Glomerular visceral epithelial cell (primary cell): ENCODE results near the gene CCL7.
"Not testable (repeated sequence)": the region's sequence is repeated elsewhere in the genome, so short reads cannot be mapped to it uniquely, and the experiment has no call there.

Source experiments
- DNase-seq: peaks from one replicate; pipeline ENCODE4 v3.0.0-alpha.2; 2016; ENCODE audit errors: extremely low spot score

CCL7 gene

DNA sequence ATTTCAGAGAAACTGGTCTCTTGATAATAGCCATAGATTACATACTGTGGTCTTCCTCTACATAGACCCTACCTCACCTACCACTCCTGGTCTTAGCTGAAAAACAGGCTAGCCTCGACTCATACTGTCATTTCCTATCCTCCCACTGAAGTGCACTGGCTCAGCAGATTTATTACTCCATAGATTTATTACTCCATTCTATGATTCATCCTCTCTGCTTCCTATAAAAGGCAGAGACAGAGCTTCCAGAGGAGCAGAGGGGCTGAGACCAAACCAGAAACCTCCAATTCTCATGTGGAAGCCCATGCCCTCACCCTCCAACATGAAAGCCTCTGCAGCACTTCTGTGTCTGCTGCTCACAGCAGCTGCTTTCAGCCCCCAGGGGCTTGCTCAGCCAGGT, at the start of gene CCL7:
Gene CCL7 (plus strand): TSS at position 253 of the 400 bp plus-strand sequence. CDS start 70 bp downstream, at position 323.
- no peak for DNase-seq

DNA sequence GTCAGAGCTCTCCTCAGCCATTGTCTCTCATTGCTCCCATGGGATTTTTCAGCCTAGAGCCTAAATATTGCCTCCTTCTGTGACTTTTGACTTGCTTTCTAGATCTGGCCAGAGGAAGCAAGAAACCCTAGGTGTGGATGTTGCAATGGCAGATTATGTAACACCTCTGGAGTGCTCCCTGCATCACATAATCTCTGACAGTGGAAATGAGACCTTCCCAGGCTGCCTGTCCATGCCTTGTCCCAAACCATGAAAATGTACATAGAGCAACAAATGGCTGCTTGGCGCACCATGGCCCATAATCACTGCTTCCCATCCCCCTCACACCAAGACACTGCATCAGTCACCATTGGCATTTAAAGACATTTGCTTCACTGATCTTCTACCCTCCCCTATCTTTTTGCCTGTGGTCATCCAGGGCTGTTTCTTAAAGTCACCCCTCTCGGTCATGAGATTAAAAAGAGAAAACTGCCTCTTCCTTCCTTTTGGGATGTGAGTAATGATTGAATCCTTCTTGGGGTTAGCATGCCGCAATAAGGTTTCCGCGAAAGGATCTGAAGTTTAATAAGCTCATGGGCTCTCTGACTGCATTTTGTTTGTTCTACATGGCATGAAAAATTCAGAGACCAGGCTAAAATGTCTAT, 49.1 kb upstream of the CCL7 start:
- DNase-seq = no peak

DNA sequence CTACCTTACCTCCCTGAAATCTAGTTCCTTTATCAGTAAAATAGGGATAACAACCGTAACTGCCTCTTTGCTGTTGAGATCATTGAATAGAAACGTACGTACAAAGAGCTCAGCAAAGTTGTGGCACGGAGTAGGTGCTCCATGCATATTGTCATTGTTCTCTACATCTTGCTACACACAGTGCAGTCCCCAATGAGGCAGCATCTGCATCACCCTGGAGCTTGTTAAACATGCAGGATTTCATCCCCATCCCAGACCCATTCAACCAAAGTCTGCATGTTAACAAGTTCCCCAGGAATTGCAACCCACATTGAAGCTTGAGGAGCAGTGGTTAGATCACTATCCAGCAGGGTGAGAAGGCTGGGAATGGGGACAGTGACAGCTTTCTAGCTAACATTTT, 48.6 kb upstream of the CCL7 start:
- no peak for DNase-seq

DNA sequence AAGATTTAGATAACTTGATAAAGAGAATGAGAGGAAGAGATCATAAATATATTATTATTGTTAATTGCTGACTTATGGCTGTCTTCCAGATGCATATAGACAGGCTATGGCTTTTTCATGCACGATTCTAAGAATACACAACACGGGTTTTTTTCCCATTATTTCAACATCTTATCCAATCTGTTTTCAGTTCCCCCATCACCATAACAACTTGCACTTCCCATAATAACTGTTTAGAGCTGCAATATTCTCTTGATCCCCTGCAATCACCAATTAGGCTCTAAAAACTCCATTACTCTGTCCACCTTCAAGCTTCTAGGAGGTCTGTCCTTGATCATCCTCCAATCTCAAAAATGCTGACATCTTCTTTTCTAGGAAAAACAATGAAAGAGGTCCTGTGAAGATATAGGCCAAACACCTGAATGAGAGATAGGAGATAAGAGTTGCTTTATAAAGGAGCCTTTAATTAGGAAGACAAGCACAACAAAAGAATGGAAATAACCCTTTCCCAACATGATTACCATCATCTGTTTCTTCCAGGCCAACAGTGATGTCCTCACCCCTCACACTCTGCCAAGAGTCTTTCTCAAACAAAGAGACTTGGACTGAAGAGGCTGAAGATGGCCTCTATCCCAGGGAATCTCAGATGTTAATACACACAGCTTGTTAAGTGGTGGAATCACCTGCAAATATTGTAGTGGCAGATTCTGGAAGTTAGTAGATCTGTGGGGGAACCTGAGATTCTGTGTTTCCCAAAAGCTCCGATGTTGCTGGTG, 47.1 kb upstream of the CCL7 start:
- DNase-seq = no peak

DNA sequence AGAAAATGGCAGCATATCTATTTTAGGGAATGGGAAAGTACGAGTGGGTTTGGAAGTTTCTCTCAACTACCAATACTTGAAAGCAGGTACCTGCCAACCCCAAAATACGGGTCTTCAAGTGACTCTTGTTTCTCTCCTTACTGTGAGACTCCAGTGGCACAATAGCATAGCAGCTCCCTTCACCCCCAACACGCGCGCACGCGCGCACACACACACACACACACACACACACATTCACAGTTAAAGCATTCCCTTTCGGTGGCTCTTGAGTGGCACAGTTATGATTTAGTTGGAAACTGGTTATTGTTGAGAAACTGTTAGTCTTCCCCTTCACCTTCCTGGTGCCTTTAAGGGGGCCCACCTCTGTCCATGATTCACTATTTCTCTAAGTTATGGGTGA, 45.0 kb upstream of the CCL7 start:
- no peak for DNase-seq

DNA sequence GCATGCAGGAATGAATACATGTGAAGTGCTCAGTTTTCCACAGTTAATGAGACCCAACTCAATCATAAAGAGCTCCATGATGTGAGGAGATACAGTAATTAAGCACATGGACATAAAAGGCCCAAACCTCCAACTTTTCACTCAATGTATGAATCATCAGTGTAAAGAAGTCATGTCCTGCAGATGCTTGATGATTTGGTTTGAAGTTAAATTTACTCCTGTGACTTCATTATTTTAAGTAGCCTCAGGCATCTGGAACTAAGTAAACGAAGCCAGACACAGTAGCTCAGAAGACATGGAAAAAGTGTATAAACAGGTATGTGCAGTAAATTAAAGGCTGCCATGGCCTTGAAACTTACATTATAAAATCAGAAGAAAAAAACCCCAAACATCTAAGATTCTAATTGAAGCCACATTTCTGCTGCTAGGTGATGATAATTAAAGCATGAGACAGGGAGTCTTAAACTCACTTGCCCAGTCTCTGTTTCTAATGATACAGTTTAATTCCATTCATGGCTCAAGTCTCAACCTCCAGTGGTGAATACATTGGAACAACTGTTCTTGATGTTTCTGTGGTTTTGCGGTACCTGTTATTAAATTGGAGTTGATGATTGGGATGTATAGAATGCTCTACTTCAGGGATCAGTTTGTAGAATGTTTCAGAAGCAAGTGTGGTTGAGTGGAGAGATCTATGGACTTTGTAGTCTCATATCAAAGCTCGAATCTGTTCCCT, 43.8 kb upstream of the CCL7 start:
- DNase-seq = no peak

DNA sequence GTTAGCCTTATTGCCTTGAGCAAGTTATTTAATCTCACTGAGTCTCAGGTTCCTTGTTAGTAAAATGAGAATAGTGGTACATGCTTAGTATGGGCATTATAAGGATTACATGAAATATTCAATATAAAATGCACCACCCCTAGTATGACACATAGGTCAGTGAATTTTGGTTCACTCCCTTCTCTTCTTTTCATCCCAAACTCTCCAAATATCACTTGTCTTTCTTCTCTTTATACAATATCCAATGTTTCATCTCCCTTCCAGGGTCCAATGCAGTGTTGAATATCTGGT, 43.3 kb upstream of the CCL7 start:
- no peak for DNase-seq

DNA sequence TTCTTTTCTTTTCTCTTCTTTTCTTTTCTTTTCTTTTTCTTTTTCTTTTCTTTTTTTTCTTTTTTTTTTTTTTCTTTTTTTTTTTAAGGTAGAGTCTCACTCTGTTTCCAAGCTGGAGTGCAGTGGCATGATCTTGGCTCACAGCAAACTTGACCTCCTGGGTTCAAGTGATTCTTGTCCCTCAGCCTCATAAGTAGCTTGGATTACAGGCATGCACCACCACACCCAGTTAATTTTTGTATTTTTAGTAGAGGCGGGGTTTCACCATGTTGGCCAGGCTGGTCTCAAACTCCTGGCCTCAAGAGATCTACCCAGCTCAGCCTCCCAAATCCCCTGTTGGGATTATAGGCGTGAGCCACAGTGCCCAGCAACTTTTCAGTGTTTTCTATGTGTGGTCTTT, 42.7 kb upstream of the CCL7 start:
- not testable (repeated sequence) for DNase-seq

DNA sequence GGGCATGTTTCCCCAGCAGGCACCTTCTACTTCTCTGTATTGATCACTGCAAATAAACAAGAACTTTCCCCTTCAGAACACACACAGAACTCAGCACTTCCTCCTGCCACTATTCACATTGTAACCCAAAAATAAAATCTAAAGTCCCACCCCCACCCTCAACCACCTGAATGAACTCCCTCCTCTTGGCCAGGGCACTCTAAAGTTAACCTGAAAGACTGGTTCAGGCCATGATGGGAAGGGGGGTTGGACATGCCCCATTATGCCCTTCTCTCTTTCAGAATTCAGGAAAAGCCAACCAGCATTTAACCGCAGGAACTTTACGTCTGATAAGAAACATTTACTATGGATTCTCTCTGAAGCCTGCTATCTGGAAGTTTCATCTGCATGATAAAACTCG, 42.3 kb upstream of the CCL7 start:
- DNase-seq = no peak

DNA sequence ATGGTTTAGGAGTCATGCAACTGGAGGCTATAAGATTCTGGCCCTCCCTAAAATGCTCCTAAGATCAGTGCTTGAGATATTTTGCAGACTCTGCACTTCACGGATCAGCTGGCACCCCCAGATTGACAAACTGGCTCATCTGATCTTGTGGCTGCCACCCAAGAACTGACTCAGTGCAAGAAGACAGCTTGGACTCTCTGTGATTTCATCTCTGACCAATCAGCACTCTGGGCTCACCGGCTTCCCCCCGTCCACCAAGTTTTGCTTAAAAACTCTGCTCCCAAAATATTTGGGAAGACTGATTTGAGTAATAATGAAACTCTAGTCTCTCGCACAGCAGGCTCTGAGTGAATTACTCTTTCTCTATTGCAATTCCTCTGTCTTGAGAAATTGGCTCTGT, 41.2 kb upstream of the CCL7 start:
- DNase-seq = no peak

DNA sequence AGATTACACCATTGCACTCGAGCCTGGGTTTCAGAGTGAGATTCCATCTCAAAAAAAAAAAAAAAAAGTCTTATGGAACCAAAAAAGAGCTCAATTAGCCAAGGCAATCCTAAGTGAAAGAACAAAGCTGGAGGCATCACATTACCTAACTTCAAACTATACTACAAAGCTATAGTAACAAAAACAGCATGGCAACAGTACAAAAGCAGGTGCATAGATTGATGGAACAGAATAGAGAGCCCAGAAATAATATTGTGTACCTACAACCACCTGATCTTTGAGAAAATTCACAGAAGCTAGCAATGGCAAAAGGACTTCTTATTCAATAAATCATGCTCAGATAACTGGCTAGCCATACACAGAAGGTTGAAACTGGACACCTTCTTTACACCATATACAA, 39.7 kb upstream of the CCL7 start:
- no peak for DNase-seq

DNA sequence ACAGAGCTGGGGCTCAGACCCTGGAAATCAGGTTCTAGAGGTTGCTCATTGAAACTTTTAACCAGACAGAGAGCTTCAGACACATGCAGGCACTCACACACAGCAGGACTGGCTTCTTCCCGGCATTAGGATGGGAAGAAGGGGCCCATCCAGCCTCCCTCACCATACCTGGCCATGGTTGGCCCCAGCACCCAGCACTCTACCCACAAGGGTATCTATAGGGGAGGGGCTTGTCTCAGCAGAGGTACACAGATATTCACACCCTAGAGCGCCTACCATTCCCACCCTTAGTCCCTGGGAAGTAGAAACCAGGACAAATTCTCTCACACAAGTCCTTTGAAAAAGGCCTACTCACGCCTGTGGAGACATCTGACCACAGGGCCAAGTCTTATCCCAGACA, 35.4 kb upstream of the CCL7 start:
- no peak for DNase-seq

DNA sequence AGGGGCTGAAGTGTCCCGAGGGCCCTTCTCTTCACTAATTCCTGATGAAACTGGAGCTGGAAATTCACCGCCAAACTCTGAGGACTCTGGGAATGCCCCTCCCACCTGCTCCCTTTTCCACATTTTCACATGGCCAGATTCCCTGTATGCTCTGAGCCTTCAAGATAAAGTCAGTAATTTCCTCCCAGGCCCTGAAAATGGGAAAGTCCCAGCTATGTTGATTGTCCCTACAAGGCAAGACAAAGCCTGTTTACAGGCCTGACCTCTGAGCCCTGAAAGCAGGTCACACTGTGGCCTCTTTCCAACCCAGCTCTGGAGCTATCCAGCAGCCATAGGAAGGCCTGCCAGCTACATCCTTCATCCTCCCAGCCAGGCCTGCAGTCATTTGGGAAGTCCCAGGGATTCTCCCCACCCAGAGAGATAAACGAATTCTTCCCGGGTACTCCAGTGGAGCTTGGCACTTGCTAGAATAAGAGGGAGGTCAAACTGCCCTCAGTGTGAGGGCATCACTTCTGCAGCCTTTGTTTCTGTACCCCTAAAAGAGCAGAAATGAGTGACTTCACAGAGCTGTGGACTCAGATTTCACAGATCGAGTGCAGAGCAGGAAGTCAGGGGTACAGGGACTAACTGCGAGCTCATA, 34.5 kb upstream of the CCL7 start:
- peak; percentile 58 for DNase-seq

DNA sequence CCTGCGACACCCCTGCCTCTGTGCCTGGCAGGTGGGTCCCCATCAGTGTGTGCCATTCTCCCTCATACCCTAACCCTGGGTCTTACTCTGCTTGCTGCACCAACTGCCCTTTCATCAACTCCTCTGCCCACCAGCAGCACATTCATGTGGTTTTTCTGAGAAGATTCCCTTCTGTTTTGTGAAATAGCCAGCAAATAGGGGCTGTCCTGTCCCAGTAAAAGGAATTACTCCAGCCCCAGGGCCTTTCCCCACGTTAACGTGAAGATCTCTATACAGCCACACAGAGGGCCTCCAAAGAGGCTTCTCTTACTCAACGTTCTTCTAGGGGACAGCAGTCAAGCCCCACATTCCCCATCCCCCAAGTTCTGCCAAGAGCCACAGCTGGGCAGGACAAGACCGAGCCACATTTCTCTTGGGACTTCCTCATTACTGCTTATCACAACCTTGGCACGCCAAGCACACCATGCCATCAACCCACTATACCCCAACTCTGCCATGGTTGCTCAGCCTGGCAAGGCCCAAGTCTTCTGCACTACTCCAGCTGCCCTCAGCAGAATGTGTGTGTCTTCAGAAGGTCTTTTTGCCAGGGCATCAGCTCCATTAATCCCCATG, 33.6 kb upstream of the CCL7 start:
- no peak for DNase-seq

DNA sequence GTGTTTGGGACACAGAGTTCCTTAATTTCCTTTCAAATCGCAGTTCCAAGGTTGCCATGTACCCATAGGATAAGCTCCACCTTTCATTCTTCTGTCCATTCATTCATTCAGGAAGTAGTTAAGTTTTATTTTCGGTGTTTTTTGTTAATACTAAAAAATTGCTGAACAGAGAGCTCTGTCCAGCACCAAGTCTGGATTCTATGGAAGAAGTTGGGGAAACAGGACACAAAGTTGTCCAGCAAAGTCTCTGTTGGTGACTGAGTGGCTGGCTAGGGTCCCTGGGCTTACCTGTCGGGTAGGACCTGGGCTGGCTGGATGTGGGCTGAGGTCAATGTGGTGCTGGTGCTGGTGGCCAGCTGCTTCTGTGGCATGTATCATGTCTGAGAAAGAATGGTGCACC, 32.6 kb upstream of the CCL7 start:
- no peak for DNase-seq

DNA sequence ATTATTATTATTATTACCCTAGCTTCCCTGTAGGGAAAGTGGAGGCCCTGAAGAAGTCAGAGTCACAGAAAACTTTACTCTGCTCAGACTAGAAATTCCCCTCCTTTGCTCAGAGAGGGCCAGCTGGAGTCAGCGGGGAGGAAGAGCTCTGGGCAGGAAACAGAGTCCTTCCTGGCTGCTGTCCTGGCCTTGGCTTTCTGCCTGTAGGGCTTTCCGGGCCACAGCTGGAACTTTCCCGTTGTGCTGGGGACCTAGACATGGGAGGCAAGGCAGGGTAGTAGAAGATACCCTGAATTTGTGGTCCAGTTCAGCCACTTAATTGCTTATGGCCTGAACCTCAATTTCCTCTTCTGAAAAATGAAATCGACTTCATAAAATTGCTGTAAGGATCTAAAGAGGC, 29.0 kb upstream of the CCL7 start:
- DNase-seq = no peak

DNA sequence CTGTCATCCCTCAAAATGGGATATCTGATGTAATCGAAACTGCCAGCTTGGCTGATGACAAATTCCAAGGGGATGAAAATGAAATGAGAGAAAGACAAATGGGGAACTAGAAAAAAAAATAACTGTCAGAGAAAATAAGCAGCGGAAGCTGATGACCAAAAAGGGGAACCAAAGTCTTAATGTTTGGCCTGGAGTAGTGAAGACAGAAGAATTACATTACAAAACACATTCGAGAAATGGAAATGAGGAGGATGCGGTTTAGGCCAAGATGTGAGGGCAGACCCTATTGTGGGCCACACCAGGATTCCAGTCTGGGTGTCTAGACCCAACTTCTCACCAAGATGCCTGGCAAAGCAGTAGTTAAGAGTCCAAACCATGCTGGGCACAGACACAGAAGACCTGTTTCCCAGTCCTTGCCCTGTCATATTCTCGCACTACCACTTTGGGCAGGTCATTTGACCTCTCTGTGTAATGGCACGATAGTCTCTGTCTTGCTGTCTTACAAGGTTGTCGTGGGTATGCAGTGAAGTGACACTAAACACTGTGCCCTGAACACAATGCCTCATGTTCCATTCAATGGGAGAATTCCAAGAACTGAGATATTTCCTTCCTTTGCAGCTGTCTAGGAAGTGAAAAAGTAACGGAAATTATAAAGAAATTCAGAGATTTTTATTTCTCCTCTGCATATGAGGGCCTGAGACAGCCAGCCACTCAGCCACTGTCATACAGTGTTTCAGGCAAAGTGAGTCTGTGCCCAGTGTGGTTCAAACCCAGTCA, 27.2 kb upstream of the CCL7 start:
- no peak for DNase-seq

DNA sequence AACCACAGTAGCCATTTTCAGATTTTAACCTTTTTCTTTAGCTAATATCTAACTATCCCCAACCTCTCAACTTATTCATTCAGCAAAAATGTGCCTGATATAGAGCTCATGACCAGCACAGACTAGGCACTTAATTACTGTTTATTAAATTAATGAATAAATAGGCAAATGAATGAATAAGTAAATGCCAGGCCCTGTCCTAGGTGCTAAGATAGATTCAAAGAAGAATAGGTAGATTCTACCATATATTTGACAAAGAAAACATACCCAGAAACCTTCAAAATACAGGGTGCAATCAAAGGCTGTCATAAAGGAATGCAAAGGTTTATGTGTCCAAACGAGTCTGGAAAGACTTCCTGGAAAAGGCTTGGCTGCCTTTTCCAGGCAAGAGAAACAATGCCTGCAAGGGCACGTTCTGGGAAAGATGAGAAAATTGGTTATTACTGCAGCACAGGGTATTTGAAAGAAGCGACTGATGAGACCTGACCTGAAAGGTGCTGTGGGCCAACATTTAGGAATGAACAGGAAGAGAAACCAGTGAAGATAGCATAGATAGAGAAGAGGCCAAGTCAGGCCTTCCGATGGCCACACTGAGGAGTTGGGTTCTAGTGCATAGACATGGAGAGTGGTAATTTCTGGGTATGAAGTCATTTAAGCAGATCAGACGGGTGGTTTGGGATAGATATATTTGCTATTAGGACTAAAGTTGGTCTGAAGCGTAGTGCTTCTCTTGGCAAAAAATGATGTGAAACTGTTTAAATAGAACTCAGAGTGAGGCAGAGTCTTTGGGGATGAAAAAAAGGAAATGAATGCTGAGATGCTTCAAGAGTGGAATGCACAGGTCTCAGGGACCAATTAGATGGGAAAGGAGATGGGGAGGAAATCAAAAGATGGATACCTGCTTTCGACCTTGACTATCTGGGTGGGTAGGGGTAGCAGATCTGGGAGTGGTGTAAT, 26.4 kb upstream of the CCL7 start:
- no peak for DNase-seq

DNA sequence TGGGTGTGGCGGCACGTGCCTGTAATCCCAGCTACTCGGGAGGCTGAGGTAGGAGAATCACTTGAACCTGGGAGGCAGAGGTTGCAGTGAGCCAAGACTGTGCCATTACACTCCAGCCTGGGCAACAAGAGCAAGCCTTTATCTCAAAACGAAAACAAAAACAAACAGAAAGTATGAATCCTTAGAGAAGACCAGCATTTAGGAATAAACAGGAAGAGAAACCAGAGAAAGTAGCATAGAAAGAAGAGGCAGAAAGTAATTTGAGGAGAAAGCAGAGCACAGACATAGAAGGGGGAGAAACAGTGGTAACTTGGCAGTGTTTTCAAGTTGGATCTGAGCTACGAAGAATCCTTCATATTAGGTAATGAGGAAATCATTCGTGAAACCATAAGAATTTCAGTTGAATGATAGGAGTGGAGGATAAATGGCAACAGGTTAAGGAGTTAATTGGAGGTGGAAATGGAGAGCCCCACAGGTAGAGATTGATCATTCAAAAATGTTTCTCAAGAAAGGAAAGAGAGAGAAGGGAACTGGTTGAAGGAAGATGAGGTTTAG, 24.6 kb upstream of the CCL7 start:
- no peak for DNase-seq

DNA sequence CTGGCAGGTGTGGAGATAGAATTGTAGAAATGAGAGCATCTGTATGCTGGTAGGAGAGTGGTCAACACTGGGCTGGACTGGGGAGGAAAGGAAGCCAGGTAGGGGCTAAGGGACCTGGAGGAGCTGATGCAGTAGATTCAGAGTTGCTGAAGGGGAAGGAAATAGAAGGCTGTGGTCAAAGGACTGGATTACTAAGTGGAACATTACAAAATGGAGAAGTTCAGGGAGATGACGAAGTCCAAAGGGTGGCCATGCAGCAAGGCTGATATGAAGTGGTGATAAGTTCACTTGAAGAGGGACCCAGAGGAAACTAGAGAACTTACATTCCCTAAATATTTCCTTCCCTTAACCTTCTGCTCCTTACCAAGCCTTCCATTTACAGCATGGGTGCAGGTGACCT, 23.6 kb upstream of the CCL7 start:
- DNase-seq = no peak
